ENCODE measurements around the gene MORN1. TPM values are rescaled to one million over a fixed set of nuclear protein-coding genes. Genes with fewer than 3 reads are reported as not detected.

Gene MORN1
- total and polyA plus RNA-seq, 9 of the 15 experiments (the other 6 are each of a cell fraction or from before 2014, with no cell fraction given) = 0.24 to 9.3 (median 4.2) TPM

DNA sequence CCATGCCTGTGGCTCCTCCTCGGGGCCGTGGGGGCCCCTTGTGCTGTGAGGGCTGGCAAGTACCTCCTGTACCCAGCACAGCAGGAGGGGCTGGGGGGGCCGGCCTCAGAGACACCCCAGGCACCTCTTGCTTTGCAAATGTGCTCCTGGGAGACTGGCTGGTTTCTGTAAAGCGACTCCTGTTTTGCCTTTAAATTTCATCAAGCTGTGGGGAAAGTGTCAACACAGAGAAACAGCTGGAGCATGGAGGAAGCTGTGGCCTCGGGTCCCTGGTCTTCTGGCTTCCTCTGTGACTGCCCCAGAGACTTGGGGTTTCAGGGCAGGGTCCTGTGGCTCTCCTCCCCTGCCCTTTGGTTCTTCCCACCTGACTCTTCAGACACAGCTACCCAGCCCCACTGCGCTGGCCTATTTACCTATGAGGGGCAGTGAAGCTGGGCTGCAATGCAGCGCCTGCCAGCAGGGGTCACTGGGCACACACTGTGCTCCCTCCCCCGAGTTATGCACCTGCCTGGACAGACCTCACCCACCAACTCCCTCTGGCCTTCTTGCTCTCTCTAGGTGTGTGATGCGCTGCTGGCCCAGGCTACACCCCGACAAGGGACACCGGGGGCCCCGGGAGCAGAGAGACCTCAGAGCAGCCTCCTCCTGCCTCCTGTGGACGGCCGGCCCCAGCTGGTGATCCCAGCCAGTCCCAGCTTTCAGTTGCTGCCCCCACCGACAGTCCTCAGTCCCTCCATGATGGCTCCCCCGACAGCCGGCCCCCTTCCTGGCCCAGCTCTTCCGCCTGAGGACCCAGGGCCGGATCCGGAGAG, 38.6 kb upstream of the MORN1 start (continued):
- TF ChIP-seq, protein P1, sequence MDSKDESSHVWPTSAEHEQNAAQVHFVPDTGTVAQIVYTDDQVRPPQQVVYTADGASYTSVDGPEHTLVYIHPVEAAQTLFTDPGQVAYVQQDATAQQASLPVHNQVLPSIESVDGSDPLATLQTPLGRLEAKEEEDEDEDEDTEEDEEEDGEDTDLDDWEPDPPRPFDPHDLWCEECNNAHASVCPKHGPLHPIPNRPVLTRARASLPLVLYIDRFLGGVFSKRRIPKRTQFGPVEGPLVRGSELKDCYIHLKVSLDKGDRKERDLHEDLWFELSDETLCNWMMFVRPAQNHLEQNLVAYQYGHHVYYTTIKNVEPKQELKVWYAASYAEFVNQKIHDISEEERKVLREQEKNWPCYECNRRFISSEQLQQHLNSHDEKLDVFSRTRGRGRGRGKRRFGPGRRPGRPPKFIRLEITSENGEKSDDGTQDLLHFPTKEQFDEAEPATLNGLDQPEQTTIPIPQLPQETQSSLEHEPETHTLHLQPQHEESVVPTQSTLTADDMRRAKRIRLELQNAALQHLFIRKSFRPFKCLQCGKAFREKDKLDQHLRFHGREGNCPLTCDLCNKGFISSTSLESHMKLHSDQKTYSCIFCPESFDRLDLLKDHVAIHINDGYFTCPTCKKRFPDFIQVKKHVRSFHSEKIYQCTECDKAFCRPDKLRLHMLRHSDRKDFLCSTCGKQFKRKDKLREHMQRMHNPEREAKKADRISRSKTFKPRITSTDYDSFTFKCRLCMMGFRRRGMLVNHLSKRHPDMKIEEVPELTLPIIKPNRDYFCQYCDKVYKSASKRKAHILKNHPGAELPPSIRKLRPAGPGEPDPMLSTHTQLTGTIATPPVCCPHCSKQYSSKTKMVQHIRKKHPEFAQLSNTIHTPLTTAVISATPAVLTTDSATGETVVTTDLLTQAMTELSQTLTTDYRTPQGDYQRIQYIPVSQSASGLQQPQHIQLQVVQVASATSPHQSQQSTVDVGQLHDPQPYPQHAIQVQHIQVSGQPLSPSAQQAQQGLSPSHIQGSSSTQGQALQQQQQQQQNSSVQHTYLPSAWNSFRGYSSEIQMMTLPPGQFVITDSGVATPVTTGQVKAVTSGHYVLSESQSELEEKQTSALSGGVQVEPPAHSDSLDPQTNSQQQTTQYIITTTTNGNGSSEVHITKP (IDR thresholded peaks at IDR 0.05; ENCODE audit: partially characterized antibody) = no peak
- TF ChIP-seq ZNF764 (CRISPR knock-in tag; IDR thresholded peaks at IDR 0.05; ENCODE audit: low read depth) (peak; percentile 100), CBX5 (IDR thresholded peaks at IDR 0.05; ENCODE audit: borderline replicate concordance, low read depth) (peak; percentile 87), RAD21 (CRISPR knock-in tag; conservative IDR thresholded peaks at IDR 0.05 in 1 of 2, IDR thresholded peaks at IDR 0.05 in 1 of 2) (peak in 1 of 2 experiments; percentile 69; a peak in 2 of 4 replicates), SMC3 (conservative IDR thresholded peaks at IDR 0.05; ENCODE audit: insufficient read depth, low read depth, low read length) (0 out of 2 replicates have a peak, but pooled peaks have one; percentile 27), NR3C1 (CRISPR knock-in tag; IDR thresholded peaks at IDR 0.05) (no peak), CBX3 (IDR thresholded peaks at IDR 0.05; ENCODE audit: borderline replicate concordance in 1 of 2, low read length in 2 of 2) (peak in 1 of 2 experiments; percentile 93; a peak in 2 of 3 replicates)
- TF ChIP-seq, protein P2, sequence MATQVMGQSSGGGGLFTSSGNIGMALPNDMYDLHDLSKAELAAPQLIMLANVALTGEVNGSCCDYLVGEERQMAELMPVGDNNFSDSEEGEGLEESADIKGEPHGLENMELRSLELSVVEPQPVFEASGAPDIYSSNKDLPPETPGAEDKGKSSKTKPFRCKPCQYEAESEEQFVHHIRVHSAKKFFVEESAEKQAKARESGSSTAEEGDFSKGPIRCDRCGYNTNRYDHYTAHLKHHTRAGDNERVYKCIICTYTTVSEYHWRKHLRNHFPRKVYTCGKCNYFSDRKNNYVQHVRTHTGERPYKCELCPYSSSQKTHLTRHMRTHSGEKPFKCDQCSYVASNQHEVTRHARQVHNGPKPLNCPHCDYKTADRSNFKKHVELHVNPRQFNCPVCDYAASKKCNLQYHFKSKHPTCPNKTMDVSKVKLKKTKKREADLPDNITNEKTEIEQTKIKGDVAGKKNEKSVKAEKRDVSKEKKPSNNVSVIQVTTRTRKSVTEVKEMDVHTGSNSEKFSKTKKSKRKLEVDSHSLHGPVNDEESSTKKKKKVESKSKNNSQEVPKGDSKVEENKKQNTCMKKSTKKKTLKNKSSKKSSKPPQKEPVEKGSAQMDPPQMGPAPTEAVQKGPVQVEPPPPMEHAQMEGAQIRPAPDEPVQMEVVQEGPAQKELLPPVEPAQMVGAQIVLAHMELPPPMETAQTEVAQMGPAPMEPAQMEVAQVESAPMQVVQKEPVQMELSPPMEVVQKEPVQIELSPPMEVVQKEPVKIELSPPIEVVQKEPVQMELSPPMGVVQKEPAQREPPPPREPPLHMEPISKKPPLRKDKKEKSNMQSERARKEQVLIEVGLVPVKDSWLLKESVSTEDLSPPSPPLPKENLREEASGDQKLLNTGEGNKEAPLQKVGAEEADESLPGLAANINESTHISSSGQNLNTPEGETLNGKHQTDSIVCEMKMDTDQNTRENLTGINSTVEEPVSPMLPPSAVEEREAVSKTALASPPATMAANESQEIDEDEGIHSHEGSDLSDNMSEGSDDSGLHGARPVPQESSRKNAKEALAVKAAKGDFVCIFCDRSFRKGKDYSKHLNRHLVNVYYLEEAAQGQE (IDR thresholded peaks at IDR 0.05; ENCODE audit: borderline replicate concordance) = peak; percentile 7; the same call in 1 of the 2 replicates
- TF ChIP-seq, protein P2 (CRISPR knock-in tag; IDR thresholded peaks at IDR 0.05; ENCODE audit: low read depth) = no peak
- TF ChIP-seq, protein P3, sequence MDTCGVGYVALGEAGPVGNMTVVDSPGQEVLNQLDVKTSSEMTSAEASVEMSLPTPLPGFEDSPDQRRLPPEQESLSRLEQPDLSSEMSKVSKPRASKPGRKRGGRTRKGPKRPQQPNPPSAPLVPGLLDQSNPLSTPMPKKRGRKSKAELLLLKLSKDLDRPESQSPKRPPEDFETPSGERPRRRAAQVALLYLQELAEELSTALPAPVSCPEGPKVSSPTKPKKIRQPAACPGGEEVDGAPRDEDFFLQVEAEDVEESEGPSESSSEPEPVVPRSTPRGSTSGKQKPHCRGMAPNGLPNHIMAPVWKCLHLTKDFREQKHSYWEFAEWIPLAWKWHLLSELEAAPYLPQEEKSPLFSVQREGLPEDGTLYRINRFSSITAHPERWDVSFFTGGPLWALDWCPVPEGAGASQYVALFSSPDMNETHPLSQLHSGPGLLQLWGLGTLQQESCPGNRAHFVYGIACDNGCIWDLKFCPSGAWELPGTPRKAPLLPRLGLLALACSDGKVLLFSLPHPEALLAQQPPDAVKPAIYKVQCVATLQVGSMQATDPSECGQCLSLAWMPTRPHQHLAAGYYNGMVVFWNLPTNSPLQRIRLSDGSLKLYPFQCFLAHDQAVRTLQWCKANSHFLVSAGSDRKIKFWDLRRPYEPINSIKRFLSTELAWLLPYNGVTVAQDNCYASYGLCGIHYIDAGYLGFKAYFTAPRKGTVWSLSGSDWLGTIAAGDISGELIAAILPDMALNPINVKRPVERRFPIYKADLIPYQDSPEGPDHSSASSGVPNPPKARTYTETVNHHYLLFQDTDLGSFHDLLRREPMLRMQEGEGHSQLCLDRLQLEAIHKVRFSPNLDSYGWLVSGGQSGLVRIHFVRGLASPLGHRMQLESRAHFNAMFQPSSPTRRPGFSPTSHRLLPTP (IDR thresholded peaks at IDR 0.05; ENCODE audit: borderline replicate concordance, extremely low read depth, insufficient read length) = peak; percentile 9

Data from K562 (cell line).